GM12865 (cell line): Measurements from ENCODE around the gene CTTNBP2.
A peak's percentile ranks its signal among the peaks of the same experiment; 100 is the strongest.

Source experiments
- DNase-seq: peaks from one replicate; pipeline ENCODE4 v3.0.0; 2010; ENCODE audit warnings: low read depth
- H3K4me3 ChIP-seq: 2 replicates; pipeline ENCODE4 v1.5.1; 2011; ENCODE audit warnings: mild to moderate bottlenecking, low read depth, low read length, control low read depth
- CTCF ChIP-seq: IDR thresholded peaks from 2 replicates; pipeline ENCODE4 v1.5.1; 2011; ENCODE audit warnings: low read length, control low read depth, low read depth, inconsistent platforms; ENCODE audit not compliant: insufficient read depth; ENCODE audit errors: missing control alignments

Gene CTTNBP2

GRCh38 chr7:117810642-117811512 is 62.4 kb downstream of the CTTNBP2 start:
- H3K4me3 ChIP-seq, result no peak overlapping the region
- DNase-seq, result no peak
- TF ChIP-seq CTCF, result no peak

- no peak for TF ChIP-seq CTCF
- no peak overlapping the region for H3K4me3 ChIP-seq
- peak; percentile 47 for DNase-seq
Observed at GRCh38 chr7:117809958-117810357, 63.3 kb downstream of the CTTNBP2 start.

GRCh38 chr7:117808910-117809705 is 64.1 kb downstream of the CTTNBP2 start:
- no peak overlapping the region for H3K4me3 ChIP-seq
- no peak for DNase-seq
- TF ChIP-seq CTCF, result no peak

DNA sequence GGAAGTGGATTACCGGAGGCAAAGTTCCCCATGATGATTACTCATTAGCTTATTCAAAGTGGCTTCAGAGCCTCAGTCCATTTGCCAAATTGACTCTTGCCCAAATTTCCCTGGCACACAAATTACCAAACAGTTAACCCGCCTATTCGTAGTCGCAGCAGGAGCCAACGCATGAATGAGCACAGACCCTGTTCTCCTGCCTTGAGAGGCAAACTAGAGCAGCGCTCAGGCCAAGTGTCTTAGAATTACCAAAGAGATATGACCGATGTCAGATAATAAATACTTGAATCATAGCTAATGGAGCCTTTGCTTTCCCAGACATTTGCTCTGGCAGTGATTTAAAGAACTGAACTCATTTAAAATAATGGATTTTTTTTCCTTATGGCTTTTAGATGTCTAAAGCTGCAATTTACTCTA is 64.9 kb downstream of the CTTNBP2 start:
- TF ChIP-seq CTCF, result no peak
- no peak overlapping the region for H3K4me3 ChIP-seq
- no peak for DNase-seq

DNA sequence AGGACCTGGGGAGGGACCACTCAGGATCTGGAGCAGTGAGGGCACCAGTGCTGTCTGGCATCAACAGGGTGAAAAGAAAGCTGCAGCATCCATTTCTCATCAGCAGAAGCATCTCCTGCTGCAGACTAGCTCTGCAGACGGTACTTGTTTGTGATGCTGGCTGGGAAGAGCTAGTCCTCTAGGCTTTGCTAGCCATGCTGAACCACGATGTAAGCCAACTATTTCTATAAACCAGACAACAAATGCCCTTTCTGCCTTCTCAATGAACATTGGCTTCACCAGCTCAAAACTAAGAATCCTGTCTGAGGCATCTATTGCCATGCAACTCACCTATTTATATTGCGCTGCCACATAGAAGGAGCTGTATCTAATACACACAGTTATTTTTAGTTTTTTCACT is 65.6 kb downstream of the CTTNBP2 start:
- TF ChIP-seq CTCF, result no peak
- DNase-seq, result no peak
- H3K4me3 ChIP-seq, result no peak overlapping the region

DNA sequence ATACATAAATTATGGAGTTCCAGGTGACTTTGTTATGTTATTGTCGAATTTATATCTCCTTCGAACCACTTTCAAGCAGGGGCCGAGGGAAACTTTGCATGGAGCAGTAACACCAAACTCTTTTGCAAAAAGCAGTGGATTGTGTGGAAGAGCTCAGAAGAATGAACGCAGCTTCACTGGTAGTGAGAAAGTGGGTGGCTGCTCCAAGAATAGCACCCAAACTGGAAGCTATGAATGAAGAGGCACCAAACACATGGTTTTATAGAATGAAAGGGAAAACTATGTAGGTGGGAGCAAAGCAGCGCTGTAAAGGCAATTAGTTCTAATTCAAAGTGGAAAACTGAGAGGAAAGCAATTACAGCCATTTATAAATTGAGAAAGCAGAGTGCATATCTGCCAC is 67.2 kb downstream of the CTTNBP2 start:
- TF ChIP-seq CTCF, result no peak
- no peak for DNase-seq

More for the DNA sequence above, 67.2 kb downstream of the CTTNBP2 start:
- no peak overlapping the region for H3K4me3 ChIP-seq
